Neural progenitor cell (in vitro differentiated cells): Measurements from ENCODE around the gene ZNF641.

ENCODE experiments used
- EZH2 ChIP-seq: fragments of 200-600 bp; sonication (generic); IDR thresholded peaks from 2 replicates; pipeline ENCODE4 v1.6.1; 2017; ENCODE audit warnings: antibody characterized with exemption, mild to moderate bottlenecking, moderate library complexity
- TF ChIP-seq, protein P1 (sequence below): fragments of 200-600 bp; sonication (generic); IDR thresholded peaks from 2 replicates; pipeline ENCODE4 v1.5.1; 2017; ENCODE audit warnings: antibody characterized with exemption, mild to moderate bottlenecking

GRCh38 chr12:48352157-48352760, 1.5 kb upstream of the ZNF641 start:
- TF ChIP-seq, protein P1, sequence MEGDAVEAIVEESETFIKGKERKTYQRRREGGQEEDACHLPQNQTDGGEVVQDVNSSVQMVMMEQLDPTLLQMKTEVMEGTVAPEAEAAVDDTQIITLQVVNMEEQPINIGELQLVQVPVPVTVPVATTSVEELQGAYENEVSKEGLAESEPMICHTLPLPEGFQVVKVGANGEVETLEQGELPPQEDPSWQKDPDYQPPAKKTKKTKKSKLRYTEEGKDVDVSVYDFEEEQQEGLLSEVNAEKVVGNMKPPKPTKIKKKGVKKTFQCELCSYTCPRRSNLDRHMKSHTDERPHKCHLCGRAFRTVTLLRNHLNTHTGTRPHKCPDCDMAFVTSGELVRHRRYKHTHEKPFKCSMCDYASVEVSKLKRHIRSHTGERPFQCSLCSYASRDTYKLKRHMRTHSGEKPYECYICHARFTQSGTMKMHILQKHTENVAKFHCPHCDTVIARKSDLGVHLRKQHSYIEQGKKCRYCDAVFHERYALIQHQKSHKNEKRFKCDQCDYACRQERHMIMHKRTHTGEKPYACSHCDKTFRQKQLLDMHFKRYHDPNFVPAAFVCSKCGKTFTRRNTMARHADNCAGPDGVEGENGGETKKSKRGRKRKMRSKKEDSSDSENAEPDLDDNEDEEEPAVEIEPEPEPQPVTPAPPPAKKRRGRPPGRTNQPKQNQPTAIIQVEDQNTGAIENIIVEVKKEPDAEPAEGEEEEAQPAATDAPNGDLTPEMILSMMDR, result no peak
- TF ChIP-seq EZH2, result no peak
